Measurements from ENCODE around the gene ABHD8.

Gene ABHD8

DNA sequence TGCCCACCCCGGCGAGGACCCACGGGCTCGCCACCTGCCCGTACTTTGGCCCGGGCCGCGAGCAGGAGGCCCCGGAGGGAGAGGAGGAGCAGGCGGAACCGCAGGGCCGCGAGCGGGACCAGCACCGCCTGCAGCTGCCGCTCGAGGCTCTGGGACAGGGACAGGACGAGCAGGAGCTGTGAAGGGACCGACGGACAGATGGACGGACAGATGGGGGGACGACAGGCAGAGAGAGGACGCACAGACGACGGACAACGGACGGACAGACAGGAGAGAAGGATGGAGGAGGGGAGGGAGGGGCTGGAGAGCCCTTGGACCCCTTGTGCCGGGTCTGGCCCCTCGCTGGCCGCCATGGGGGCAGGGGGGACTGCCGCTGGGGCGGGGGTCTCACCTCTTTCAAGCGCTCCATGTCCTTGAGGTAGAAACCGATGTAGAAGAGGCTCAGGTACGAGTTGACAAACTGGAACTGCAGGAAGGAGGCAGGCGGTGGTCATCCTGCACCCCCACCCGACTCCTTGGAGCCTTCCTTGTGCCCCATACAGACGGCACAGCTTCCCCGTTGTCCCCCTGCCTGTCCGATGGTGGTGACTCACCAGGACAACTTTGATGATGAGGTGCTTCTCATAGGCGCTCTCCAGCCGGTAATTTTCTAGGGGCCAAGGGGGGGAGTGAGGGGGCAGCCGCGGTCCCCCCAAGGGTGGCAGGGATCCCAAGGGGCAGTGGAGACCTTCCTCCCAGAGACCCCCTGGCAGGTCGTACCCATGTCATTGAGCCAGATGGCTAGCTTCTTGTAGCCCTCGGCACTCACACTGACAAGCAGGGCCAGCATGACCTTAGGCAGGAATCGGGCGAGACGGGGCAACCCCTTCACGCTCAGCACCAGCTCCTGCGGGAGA is 26.4 kb upstream of the ABHD8 start:
- Histone ChIP-seq H3K79me2 (ENCODE audit: control insufficient read depth, low read length) (no peaks in the 10 kb centered on the region), H4K20me1 (ENCODE audit: control insufficient read depth, insufficient read depth, low read depth, low read length) (no peaks in the 10 kb centered on the region), H3K27me3 (ENCODE audit: control insufficient read depth, low read length) (peaks cover 8% of the 10 kb centered on the region), H3K4me1 (ENCODE audit: control insufficient read depth, low read length) (peaks cover 24% of the 10 kb centered on the region), H3K9me3 (ENCODE audit: control insufficient read depth, insufficient read depth, low read length) (peaks cover 10% of the 10 kb centered on the region; the same call in 1 of the 2 replicates), H3K9me2 (replicated peaks; ENCODE audit: control insufficient read depth, low read length) (no peaks in the 10 kb centered on the region), H3K36me3 (ENCODE audit: control insufficient read depth, low read length) (peaks cover 4% of the 10 kb centered on the region; the same call in 1 of the 2 replicates), H3F3A (ENCODE audit: control insufficient read depth, insufficient read depth) (peaks cover 5% of the 10 kb centered on the region), H3K4me3 (ENCODE audit: low read length) (no peak overlapping the region), H3K27ac (ENCODE audit: low read depth, low read length) (no peak overlapping the region), H3K4me2 (ENCODE audit: low read length) (peak overlapping the region; percentile 57)
- TF ChIP-seq, protein P1, sequence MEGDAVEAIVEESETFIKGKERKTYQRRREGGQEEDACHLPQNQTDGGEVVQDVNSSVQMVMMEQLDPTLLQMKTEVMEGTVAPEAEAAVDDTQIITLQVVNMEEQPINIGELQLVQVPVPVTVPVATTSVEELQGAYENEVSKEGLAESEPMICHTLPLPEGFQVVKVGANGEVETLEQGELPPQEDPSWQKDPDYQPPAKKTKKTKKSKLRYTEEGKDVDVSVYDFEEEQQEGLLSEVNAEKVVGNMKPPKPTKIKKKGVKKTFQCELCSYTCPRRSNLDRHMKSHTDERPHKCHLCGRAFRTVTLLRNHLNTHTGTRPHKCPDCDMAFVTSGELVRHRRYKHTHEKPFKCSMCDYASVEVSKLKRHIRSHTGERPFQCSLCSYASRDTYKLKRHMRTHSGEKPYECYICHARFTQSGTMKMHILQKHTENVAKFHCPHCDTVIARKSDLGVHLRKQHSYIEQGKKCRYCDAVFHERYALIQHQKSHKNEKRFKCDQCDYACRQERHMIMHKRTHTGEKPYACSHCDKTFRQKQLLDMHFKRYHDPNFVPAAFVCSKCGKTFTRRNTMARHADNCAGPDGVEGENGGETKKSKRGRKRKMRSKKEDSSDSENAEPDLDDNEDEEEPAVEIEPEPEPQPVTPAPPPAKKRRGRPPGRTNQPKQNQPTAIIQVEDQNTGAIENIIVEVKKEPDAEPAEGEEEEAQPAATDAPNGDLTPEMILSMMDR (IDR thresholded peaks at IDR 0.05; ENCODE audit: low read depth, low read length, poor library complexity, severe bottlenecking) = no peak
- no peak for TF ChIP-seq EZH2phosphoT487 (IDR thresholded peaks at IDR 0.05; ENCODE audit: borderline replicate concordance, low read length)

DNA sequence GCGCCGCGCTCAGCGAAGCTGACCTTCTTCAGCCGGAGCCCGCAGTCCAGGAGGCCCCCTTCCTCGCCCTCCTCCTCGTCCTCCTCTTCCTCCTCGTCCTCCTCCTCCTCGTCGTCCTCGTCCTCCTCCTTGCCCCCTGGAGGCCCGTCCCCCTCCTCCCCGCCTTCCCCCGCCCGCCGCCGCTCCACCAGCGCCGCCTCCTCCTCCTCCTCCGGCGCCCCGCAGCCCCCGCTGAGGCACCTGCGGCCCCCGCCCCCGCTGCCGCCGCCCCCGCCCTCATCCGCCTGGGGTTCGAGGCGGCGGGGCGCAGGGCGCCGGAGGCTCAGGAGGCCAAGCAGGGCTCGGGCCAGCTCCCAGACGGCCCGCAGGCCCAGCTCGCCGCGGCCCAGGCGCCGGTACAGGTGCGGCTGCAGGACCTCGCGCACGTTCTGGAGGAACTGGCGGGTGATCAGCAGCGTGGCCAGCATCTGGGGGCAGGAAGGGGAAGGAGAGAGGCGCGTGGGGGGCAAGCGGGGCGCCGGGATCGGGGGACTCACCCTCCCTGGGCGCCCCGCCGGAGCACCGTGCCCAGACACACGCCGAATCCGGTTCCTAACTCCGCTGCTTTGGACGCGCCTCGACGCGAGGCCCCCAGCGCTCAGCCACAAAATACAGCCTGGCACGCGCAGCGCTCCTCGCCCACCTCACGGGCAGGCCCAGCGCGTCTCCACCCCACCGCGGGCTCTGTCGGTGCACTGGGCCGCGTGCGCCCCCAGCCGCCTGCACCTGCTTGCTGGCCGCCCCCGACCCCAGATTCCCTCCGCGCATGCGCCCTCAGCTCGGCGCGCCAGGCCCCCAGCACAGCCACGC is 25.5 kb upstream of the ABHD8 start:
- Histone ChIP-seq H3K27me3 (ENCODE audit: control insufficient read depth, low read length) (peaks cover 8% of the 10 kb centered on the region), H3F3A (ENCODE audit: control insufficient read depth, insufficient read depth) (peaks cover 5% of the 10 kb centered on the region), H3K4me2 (ENCODE audit: low read length) (peak overlapping the region; percentile 57), H3K36me3 (ENCODE audit: control insufficient read depth, low read length) (peaks cover 4% of the 10 kb centered on the region; the same call in 1 of the 2 replicates), H4K20me1 (ENCODE audit: control insufficient read depth, insufficient read depth, low read depth, low read length) (no peaks in the 10 kb centered on the region), H3K79me2 (ENCODE audit: control insufficient read depth, low read length) (no peaks in the 10 kb centered on the region), H3K9me3 (ENCODE audit: control insufficient read depth, insufficient read depth, low read length) (peaks cover 10% of the 10 kb centered on the region; the same call in 1 of the 2 replicates), H3K4me3 (ENCODE audit: low read length) (peak overlapping the region; percentile 49), H3K27ac (ENCODE audit: low read depth, low read length) (no peak overlapping the region), H3K4me1 (ENCODE audit: control insufficient read depth, low read length) (peaks cover 23% of the 10 kb centered on the region), H3K9me2 (replicated peaks; ENCODE audit: control insufficient read depth, low read length) (no peaks in the 10 kb centered on the region)
- TF ChIP-seq EZH2phosphoT487 (IDR thresholded peaks at IDR 0.05; ENCODE audit: borderline replicate concordance, low read length) = no peak
- TF ChIP-seq, protein P1 (IDR thresholded peaks at IDR 0.05; ENCODE audit: low read depth, low read length, poor library complexity, severe bottlenecking) = no peak

DNA sequence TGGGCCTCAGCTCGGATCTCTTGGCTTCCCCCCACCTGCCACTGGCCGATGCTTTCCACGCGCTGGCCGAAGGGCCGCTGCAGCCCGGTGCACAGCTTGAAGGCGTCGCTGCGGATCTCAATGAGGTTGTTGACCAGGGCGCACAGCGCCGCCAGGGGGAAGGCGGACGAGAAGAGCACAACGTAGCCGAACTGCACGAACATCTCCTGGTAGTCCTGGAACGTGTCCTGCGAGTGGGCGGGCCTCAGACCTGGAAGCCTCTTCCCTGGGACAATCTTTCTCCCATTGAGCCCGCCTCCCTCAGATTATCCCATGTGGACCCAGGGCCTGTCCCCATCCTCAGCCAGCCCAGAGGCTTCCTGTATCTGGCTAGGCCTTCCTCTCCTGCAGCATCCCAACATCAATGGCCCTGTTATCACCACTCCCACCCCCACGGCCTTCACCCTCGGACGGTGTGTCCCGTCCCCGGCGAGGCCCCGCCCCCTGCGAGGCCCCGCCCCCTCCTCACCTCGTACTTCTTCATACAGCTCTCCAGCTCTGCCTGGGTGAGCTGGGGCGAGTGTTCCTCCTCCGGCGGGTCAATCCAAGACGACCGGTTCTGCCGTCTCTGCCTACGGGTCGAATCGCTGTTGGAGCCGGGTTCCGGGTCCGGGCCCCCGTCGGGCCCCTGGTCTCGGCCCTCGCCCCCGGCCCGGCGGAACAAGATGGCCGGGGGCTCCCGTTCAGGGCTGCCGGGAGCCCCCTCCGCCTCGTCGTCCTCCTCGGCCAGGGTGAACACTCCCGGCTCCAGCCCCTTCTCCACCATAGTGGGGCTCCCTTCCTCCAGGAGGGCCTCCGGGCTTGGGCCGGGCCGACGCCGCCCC is 24.7 kb upstream of the ABHD8 start:
- Histone ChIP-seq H3K4me3 (ENCODE audit: low read length) (peak overlapping the region; percentile 49), H3K27ac (ENCODE audit: low read depth, low read length) (no peak overlapping the region), H4K20me1 (ENCODE audit: control insufficient read depth, insufficient read depth, low read depth, low read length) (no peaks in the 10 kb centered on the region), H3K27me3 (ENCODE audit: control insufficient read depth, low read length) (peaks cover 8% of the 10 kb centered on the region), H3K79me2 (ENCODE audit: control insufficient read depth, low read length) (no peaks in the 10 kb centered on the region), H3F3A (ENCODE audit: control insufficient read depth, insufficient read depth) (peaks cover 5% of the 10 kb centered on the region), H3K9me3 (ENCODE audit: control insufficient read depth, insufficient read depth, low read length) (peaks cover 5% of the 10 kb centered on the region; the same call in 1 of the 2 replicates), H3K36me3 (ENCODE audit: control insufficient read depth, low read length) (peaks cover 2% of the 10 kb centered on the region; the same call in 1 of the 2 replicates), H3K9me2 (replicated peaks; ENCODE audit: control insufficient read depth, low read length) (no peaks in the 10 kb centered on the region), H3K4me1 (ENCODE audit: control insufficient read depth, low read length) (peaks cover 26% of the 10 kb centered on the region), H3K4me2 (ENCODE audit: low read length) (peak overlapping the region; percentile 57)
- no peak for TF ChIP-seq EZH2phosphoT487 (IDR thresholded peaks at IDR 0.05; ENCODE audit: borderline replicate concordance, low read length)
- TF ChIP-seq, protein P1 (IDR thresholded peaks at IDR 0.05; ENCODE audit: low read depth, low read length, poor library complexity, severe bottlenecking) = no peak
